PC-3 (cell line): ENCODE results near the gene SMIM26. TPM values are rescaled to one million over a fixed set of nuclear protein-coding genes. Genes with fewer than 3 reads are reported as not detected.

ENCODE experiments used
- ATAC-seq: fragments of 200-7000 bp; cut with Tn5 transposase; 2 replicates; pipeline ENCODE4 v1.9.1; 2020; ENCODE audit warnings: mild to moderate bottlenecking, moderate library complexity
- BruUV-seq: library from RNA; stranded (reverse); fragments of 400-500 nt; replicated peaks from 2 replicates; lab custom pipeline; 2021; lab: Mats Ljungman, UMichigan
- CTCF ChIA-PET: fragments of 300-600 bp; sonication (Branson Sonifier 250); formaldehyde crosslinking; loops from one replicate; lab custom pipeline; 2022; ENCODE audit warnings: antibody characterized with exemption; lab: Charles Lee
- POLR2A ChIA-PET: fragments of 300-600 bp; sonication (Branson Sonifier 250); formaldehyde crosslinking; loops from one replicate; lab custom pipeline; 2022; ENCODE audit warnings: antibody characterized with exemption; ENCODE audit not compliant: unreplicated experiment; lab: Charles Lee
- DNase-seq: peaks from one replicate; pipeline ENCODE4 v3.0.0-alpha.2; 2015
- H2AFZ ChIP-seq: fragments of 300-600 bp; sonication (generic); 2 replicates; pipeline ENCODE4 v1.6.0; 2016; ENCODE audit warnings: antibody characterized with exemption, low read length
- H3F3A ChIP-seq: fragments of 300-600 bp; sonication (generic); one replicate; pipeline ENCODE4 v1.6.0; 2017; ENCODE audit warnings: antibody characterized with exemption, low read length, control low read depth, mild to moderate bottlenecking; ENCODE audit not compliant: unreplicated experiment
- H3K27ac ChIP-seq: fragments of 300-600 bp; sonication (generic); 2 replicates; pipeline ENCODE4 v1.5.1; 2016; ENCODE audit warnings: mild to moderate bottlenecking, low read length
- H3K27me3 ChIP-seq: fragments of 300-600 bp; sonication (generic); 2 replicates; pipeline ENCODE4 v1.6.1; 2016; ENCODE audit warnings: low read length, mixed read lengths
- H3K36me3 ChIP-seq: fragments of 300-600 bp; sonication (generic); 2 replicates; pipeline ENCODE4 v1.6.1; 2016; ENCODE audit warnings: low read depth, mixed run types, low read length, mixed read lengths
- H3K4me1 ChIP-seq: fragments of 300-600 bp; sonication (generic); 2 replicates; pipeline ENCODE4 v1.5.1; 2016; ENCODE audit warnings: low read length; ENCODE audit not compliant: insufficient read depth
- H3K4me2 ChIP-seq: fragments of 300-600 bp; sonication (generic); 2 replicates; pipeline ENCODE4 v1.6.0; 2016; ENCODE audit warnings: low read length
- H3K4me3 ChIP-seq: fragments of 300-600 bp; sonication (generic); 2 replicates; pipeline ENCODE4 v1.5.1; 2016; ENCODE audit warnings: mild to moderate bottlenecking, low read length, mixed read lengths
- H3K79me2 ChIP-seq: fragments of 300-600 bp; sonication (generic); 2 replicates; pipeline ENCODE4 v1.6.1; 2017; ENCODE audit warnings: low read length, mixed read lengths
- H3K9ac ChIP-seq: fragments of 300-600 bp; sonication (generic); 2 replicates; pipeline ENCODE4 v1.6.0; 2016; ENCODE audit warnings: mild to moderate bottlenecking, low read length
- H3K9me2 ChIP-seq: fragments of 300-600 bp; sonication (generic); replicated peaks from 2 replicates; pipeline ENCODE4 v1.6.1; 2016; ENCODE audit warnings: mixed run types, low read length, mixed read lengths
- H3K9me3 ChIP-seq: fragments of 300-600 bp; sonication (generic); 2 replicates; pipeline ENCODE4 v1.6.1; 2016; ENCODE audit warnings: low read length, mixed read lengths
- H4K20me1 ChIP-seq: fragments of 300-600 bp; sonication (generic); 2 replicates; pipeline ENCODE4 v1.6.1; 2016; ENCODE audit warnings: low read length, mixed read lengths
- CTCF ChIP-seq: fragments of 300-600 bp; sonication (generic); conservative IDR thresholded peaks from 2 replicates; pipeline ENCODE4 v1.5.1; 2017; ENCODE audit warnings: antibody characterized with exemption, low read depth, mild to moderate bottlenecking, low read length
- EZH2 ChIP-seq: fragments of 300-600 bp; sonication (generic); IDR thresholded peaks from one replicate; pipeline ENCODE4 v1.6.1; 2017; ENCODE audit warnings: antibody characterized with exemption, mild to moderate bottlenecking, low read length; ENCODE audit not compliant: unreplicated experiment
- EZH2phosphoT487 ChIP-seq: fragments of 300-600 bp; sonication (generic); IDR thresholded peaks from 2 replicates; pipeline ENCODE4 v1.6.1; 2018; ENCODE audit warnings: mild to moderate bottlenecking, antibody characterized with exemption, low read length, borderline replicate concordance
- intact Hi-C: fragments of 100-400 bp; cut with micrococcal nuclease; formaldehyde crosslinking; loops from 2 replicates; pipeline ENCODE4 v1.9.0; 2023
- total RNA-seq: library from RNA; depleted of rRNA; stranded (reverse); fragments of >200 nt; gene quantifications from 2 replicates; pipeline ENCODE4 v1.2.3, GENCODE V29; 2014

SMIM26 gene
- total RNA-seq, 1 experiment from 2014 or later = 83.6 TPM

DNA sequence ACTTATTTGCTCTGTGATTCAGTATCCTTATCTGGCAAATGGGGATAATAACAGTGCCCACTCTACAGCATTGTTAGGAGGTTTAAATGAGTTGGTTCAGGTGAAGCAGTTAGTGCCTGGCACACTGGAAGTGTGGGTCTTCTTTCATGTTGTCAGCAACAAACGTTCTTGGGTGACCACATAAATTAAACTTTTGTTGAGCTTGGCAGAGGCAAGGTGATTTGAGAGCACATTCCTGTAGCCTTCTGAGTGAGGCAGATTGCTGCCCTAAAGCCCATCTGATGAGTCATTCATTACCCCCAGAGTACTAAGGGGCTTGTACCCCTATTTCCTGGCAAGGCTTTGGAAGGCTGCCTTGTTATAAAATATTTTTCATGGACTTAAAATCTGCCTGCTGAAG, 33.7 kb upstream of the SMIM26 start:
- H3K9me2 ChIP-seq = no peaks in the 10 kb centered on the region
- intact Hi-C loops = no loop called here
- ChIA-PET CTCF (no interaction called here), POLR2A (interaction anchor here (1.1 kb wide), 1 partner anchor 26 kb away, joined by 5 read pairs; the partner anchor contains the start of gene SEC23B)
- no peak overlapping the region for H2AFZ ChIP-seq
- no peaks in the 10 kb centered on the region for H3F3A ChIP-seq
- H3K79me2 ChIP-seq = no peaks in the 10 kb centered on the region
- no peaks in the 10 kb centered on the region for H3K27me3 ChIP-seq
- no peaks in the 10 kb centered on the region for H4K20me1 ChIP-seq
- H3K9me3 ChIP-seq = no peaks in the 10 kb centered on the region
- H3K9ac ChIP-seq = no peak overlapping the region
- TF ChIP-seq EZH2 = no peak
- TF ChIP-seq CTCF = no peak
- no peak for TF ChIP-seq EZH2phosphoT487
- H3K4me2 ChIP-seq = no peak overlapping the region
- H3K36me3 ChIP-seq = peaks cover 66% of the 10 kb centered on the region
- BruUV-seq = no TSS peak
- H3K27ac ChIP-seq = no peak overlapping the region
- ATAC-seq (no peak; the same call in 1 of the 2 replicates), DNase-seq (no peak)
- H3K4me3 ChIP-seq = no peak overlapping the region
- H3K4me1 ChIP-seq = peaks cover 3% of the 10 kb centered on the region; the same call in 1 of the 2 replicates

- Histone ChIP-seq H4K20me1 (no peaks in the 10 kb centered on the region), H3K9ac (no peak overlapping the region), H3K9me3 (no peaks in the 10 kb centered on the region), H3K4me1 (peaks cover 3% of the 10 kb centered on the region; the same call in 1 of the 2 replicates), H2AFZ (no peak overlapping the region), H3K27ac (no peak overlapping the region), H3K4me3 (no peak overlapping the region), H3K36me3 (peaks cover 63% of the 10 kb centered on the region), H3F3A (no peaks in the 10 kb centered on the region), H3K9me2 (no peaks in the 10 kb centered on the region), H3K79me2 (no peaks in the 10 kb centered on the region), H3K27me3 (no peaks in the 10 kb centered on the region), H3K4me2 (no peak overlapping the region)
- TSS peak; percentile 7 for BruUV-seq
- ChIA-PET POLR2A (interaction anchor here (1.1 kb wide), 1 partner anchor 26 kb away, joined by 5 read pairs; the partner anchor contains the start of gene SEC23B), CTCF (no interaction called here)
- TF ChIP-seq EZH2 = no peak
- TF ChIP-seq CTCF = no peak
- TF ChIP-seq EZH2phosphoT487 = no peak
- DNase-seq (no peak), ATAC-seq (peak; percentile 48)
- intact Hi-C loops = no loop called here
Measured at GRCh38 chr20:18533978-18534644, 33.1 kb upstream of the SMIM26 start.

DNA sequence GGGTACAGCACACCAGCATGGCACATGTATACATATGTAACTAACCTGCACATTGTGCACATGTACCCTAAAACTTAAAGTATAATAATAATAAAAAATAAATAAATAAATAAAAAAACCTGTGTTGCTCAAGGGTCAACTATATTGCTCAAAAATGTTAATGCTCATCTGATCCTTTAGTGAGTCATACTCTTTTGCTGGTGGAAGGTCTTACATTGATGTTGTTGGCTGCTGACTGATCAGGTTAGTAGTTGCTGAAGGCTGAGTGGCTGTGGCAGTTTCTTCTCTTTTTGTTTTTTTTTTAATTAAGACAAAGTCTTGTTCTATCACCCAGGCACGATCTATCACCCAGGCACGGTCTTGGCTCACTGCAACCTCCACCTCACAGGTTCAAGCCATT, 29.6 kb upstream of the SMIM26 start:
- Histone ChIP-seq H3K9me2 (no peaks in the 10 kb centered on the region), H3K36me3 (peaks cover 47% of the 10 kb centered on the region), H3K4me3 (no peak overlapping the region), H3K79me2 (no peaks in the 10 kb centered on the region), H3K4me2 (no peak overlapping the region), H2AFZ (no peak overlapping the region), H3K4me1 (peaks cover 29% of the 10 kb centered on the region), H4K20me1 (no peaks in the 10 kb centered on the region), H3K27ac (no peak overlapping the region; the same call in 1 of the 2 replicates), H3K9me3 (no peaks in the 10 kb centered on the region), H3K9ac (no peak overlapping the region), H3K27me3 (no peaks in the 10 kb centered on the region), H3F3A (peaks cover 12% of the 10 kb centered on the region)
- intact Hi-C loops = no loop called here
- no peak for ATAC-seq
- BruUV-seq = no TSS peak
- ChIA-PET CTCF (no interaction called here), POLR2A (no interaction called here)
- peak; percentile 42 for DNase-seq
- TF ChIP-seq EZH2 (no peak), CTCF (no peak), EZH2phosphoT487 (no peak)
